ENCODE measurements around the gene AFAP1L1. TPM values are rescaled to one million over a fixed set of nuclear protein-coding genes. Genes with fewer than 3 reads are reported as not detected.

The AFAP1L1 gene
- total and polyA plus RNA-seq, 2 of the 13 experiments (the other 11 are each of a cell fraction or from before 2014, with no cell fraction given): 0.38 to 1.0 TPM

- TF ChIP-seq SOX13 (IDR thresholded peaks at IDR 0.05) (no peak), SOX13 (CRISPR knock-in tag; conservative IDR thresholded peaks at IDR 0.05 in 1 of 2, IDR thresholded peaks at IDR 0.05 in 1 of 2) (0 out of 4 replicates have a peak, but pooled peaks of 1 of the 2 experiments have one; percentile 16), MIXL1 (CRISPR knock-in tag; IDR thresholded peaks at IDR 0.05) (0 out of 2 replicates have a peak, but pooled peaks have one; percentile 11), ZNF788 (CRISPR knock-in tag; IDR thresholded peaks at IDR 0.05; ENCODE audit: borderline replicate concordance) (peak; percentile 50; the same call in 1 of the 2 replicates), ZC3H13 (CRISPR knock-in tag; IDR thresholded peaks at IDR 0.05) (peak; percentile 14; the same call in 1 of the 2 replicates), TOPORS (CRISPR knock-in tag; IDR thresholded peaks at IDR 0.05) (peak; percentile 62; the same call in 1 of the 2 replicates), FOXA3 (CRISPR knock-in tag; IDR thresholded peaks at IDR 0.05) (0 out of 2 replicates have a peak, but pooled peaks have one; percentile 7), ZNF292 (CRISPR knock-in tag; IDR thresholded peaks at IDR 0.05; ENCODE audit: borderline replicate concordance, low read depth) (peak; percentile 64; the same call in 1 of the 2 replicates), KLF16 (CRISPR knock-in tag; IDR thresholded peaks at IDR 0.05) (0 out of 4 replicates have a peak, but pooled peaks of 1 of the 2 experiments have one; percentile 16), ZNF644 (CRISPR knock-in tag; IDR thresholded peaks at IDR 0.05; ENCODE audit: low read depth) (peak; percentile 58; the same call in 1 of the 2 replicates), MED1 (CRISPR knock-in tag; IDR thresholded peaks at IDR 0.05) (peak; percentile 77), FOSL2 (CRISPR knock-in tag; IDR thresholded peaks at IDR 0.05) (peak; percentile 63), RXRB (CRISPR knock-in tag; IDR thresholded peaks at IDR 0.05; ENCODE audit: borderline replicate concordance) (peak; percentile 83), TFAP4 (IDR thresholded peaks at IDR 0.05; ENCODE audit: borderline replicate concordance, low read depth) (peak; percentile 47; the same call in 1 of the 2 replicates), MAX (IDR thresholded peaks at IDR 0.05) (peak; percentile 77), POGZ (CRISPR knock-in tag; IDR thresholded peaks at IDR 0.05) (peak; percentile 45), SRF (IDR thresholded peaks at IDR 0.05; ENCODE audit: low read depth, low read length) (peak; percentile 63; the same call in 1 of the 2 replicates), NCOA1 (CRISPR knock-in tag; IDR thresholded peaks at IDR 0.05) (0 out of 2 replicates have a peak, but pooled peaks have one; percentile 24), ZIK1 (CRISPR knock-in tag; IDR thresholded peaks at IDR 0.05; ENCODE audit: borderline replicate concordance, low read depth) (0 out of 2 replicates have a peak, but pooled peaks have one; percentile 43), HNF4G (IDR thresholded peaks at IDR 0.05; ENCODE audit: borderline replicate concordance, low read depth, low read length) (peak; percentile 67; the same call in 1 of the 2 replicates), HNF4G (CRISPR knock-in tag; IDR thresholded peaks at IDR 0.05; ENCODE audit: borderline replicate concordance, low read depth) (peak; percentile 55; the same call in 1 of the 2 replicates)
These were observed 108.9 kb downstream of the AFAP1L1 start (continued) for GRCh38 chr5:149380466-149381121.

All from HepG2 (cell line).